Measurements from ENCODE around the gene SERPINA5. TPM values are rescaled to one million over a fixed set of nuclear protein-coding genes. Genes with fewer than 3 reads are reported as not detected.

The SERPINA5 gene
- polyA plus RNA-seq, 3 donors from 2014 or later: not detected

DNA sequence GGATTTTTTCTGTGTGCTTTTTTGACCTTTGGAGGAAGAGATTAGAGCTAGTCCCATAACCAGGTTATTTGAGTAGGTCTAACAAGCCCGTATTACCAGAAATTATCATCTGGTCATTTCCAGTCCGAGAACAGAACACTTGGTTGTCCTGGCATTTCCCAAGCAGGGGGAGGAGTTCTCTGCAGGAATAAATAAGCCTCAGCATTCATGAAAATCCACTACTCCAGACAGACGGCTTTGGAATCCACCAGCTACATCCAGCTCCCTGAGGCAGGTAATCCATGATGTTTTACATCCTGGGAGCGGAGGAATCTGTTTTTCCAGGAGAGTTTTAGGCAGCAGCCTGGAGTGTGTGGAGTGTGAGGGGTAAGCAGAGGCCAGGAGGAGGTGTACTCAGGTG, 30.9 kb downstream of the SERPINA5 start, which contains the start of gene SERPINA3:
Gene SERPINA3 (plus strand): TSS at position 218 of the 400 bp plus-strand sequence. CDS start 2,051 bp downstream, outside the sequence.
- H3K27ac Mint-ChIP-seq: no peak within 1 kb of the TSS
- H3K4me1 Mint-ChIP-seq: no peaks in the 10 kb centered on the region
- H3K27me3 Mint-ChIP-seq (ENCODE audit: low read depth in 3 of 3): peaks cover 0 to 3% (median 2%) of the 10 kb centered on the region in 3 donors
- H3K36me3 Mint-ChIP-seq: no peaks in the 10 kb centered on the region
- DNase-seq: no peak
- no peak within 1 kb of the TSS for H3K4me3 Mint-ChIP-seq
- H3K9me3 Mint-ChIP-seq: peaks cover 0 to 8% (median under 1%) of the 10 kb centered on the region in 6 donors

DNA sequence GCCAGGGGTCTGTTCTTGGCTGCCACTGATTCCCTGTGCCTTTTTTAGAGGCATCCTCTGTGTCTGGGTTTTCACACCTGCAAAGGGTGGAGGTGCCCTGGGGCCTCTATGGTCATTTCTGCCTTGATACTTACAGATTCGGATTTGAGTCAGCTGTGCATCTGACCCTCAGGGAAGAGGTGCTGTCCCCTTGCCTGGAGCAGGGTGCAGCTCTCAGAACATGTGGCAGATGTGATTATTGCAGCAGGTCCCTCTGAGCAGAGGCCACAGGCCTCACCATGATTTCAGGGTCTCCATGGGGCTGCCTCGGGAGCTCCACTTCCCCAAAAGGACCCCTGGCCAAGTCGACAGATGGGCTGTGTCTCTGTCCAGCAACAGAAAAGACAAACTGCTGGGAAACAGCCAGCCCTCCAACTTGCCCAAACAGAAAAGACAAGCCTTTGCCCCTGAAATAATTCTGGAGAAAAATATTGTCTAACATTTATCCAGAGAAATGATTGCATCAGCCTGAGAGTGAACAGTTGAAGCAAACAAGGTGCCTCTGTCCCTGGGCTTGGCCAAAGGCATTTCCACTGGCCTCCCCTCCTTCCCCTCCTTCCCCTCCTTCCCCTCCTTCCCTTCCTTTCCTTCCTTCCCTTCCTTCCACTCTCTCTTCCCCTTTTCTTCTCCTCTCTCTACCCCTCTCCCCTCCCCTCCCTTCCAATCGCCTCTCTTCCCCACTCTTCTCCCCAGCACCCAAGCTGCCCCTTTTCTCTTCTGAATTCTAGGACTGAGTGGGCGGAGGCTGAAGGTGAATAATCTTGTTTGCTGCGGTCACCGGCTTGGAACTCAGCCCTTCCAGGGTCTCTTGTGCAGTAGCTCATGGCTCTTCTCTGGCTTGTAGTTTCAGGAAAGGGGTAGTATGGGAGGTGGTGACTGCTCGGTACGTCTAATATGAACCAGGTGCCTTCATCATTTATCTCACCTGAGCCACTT, 31.6 kb downstream of the SERPINA5 start:
- DNase-seq: no peak
- Mint-ChIP-seq H3K27me3 (ENCODE audit: low read depth in 3 of 3) (peaks cover 0 to 3% (median 2%) of the 10 kb centered on the region in 3 donors), H3K4me3 (no peak overlapping the region), H3K4me1 (no peaks in the 10 kb centered on the region), H3K36me3 (no peaks in the 10 kb centered on the region), H3K9me3 (peaks cover 0 to 11% (median 3%) of the 10 kb centered on the region in 6 donors), H3K27ac (no peak overlapping the region)

DNA sequence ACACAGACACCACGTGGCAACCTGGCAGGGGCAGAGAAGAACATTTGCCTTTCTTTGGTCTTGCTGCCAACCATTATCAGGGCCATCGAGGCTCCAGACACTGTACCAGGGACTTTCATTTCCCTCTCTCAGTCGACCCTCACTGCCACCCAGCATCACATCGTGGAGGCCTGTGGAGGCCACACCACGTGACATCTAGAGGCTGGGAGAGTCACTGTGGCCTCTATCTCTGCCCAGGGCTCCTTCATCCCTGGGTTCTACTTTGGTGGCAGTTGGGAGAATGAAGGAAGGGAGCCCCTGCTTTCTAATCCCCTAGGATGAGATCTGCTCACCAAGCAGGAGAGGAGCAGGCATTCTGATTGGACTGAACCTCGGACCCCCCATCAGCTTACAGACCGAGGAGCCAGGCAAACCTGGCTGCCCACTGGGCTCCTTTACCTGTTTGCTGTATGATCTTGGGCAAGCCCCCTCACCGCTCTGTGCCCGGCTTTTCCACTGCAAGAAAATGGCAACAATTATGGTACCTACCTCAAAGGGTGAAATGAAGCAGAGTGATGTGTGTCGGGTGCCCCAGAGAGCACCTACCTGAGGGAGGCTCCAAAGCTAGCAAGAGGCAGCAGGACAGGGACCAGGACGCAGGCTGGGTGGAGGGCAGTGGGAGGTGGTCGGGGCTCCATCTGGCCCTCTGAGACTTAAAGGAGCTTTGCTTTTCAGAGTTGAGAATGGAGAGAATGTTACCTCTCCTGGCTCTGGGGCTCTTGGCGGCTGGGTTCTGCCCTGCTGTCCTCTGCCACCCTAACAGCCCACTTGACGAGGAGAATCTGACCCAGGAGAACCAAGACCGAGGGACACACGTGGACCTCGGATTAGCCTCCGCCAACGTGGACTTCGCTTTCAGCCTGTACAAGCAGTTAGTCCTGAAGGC, 32.8 kb downstream of the SERPINA5 start:
- DNase-seq: no peak
- H3K4me3 Mint-ChIP-seq: no peak overlapping the region
- no peaks in the 10 kb centered on the region for H3K4me1 Mint-ChIP-seq

DNA sequence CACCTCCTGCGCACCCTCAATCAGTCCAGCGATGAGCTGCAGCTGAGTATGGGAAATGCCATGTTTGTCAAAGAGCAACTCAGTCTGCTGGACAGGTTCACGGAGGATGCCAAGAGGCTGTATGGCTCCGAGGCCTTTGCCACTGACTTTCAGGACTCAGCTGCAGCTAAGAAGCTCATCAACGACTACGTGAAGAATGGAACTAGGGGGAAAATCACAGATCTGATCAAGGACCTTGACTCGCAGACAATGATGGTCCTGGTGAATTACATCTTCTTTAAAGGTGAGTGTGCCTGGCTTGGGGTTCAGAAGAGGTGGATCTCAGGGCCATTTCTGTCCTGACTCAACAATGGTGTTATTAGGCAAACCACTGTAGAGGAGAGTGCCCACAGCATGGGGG, 33.6 kb downstream of the SERPINA5 start:
- no peak overlapping the region for H3K4me3 Mint-ChIP-seq
- DNase-seq: no peak
- peaks cover 0 to 3% (median 2%) of the 10 kb centered on the region in 3 donors for H3K27me3 Mint-ChIP-seq (ENCODE audit: low read depth in 3 of 3)
- peaks cover 0 to 4% (median 0%) of the 10 kb centered on the region in 3 donors for H3K36me3 Mint-ChIP-seq
- H3K9me3 Mint-ChIP-seq: peaks cover 0 to 23% (median 6%) of the 10 kb centered on the region in 6 donors
- no peak overlapping the region for H3K27ac Mint-ChIP-seq
- no peaks in the 10 kb centered on the region for H3K4me1 Mint-ChIP-seq

More for the DNA sequence above, 32.8 kb downstream of the SERPINA5 start:
- Mint-ChIP-seq H3K27me3 (ENCODE audit: low read depth in 3 of 3) (peaks cover 0 to 3% (median 2%) of the 10 kb centered on the region in 3 donors), H3K27ac (no peak overlapping the region), H3K9me3 (peaks cover 0 to 22% (median 6%) of the 10 kb centered on the region in 6 donors), H3K36me3 (peaks cover 0 to 4% (median 0%) of the 10 kb centered on the region in 3 donors)

DNA sequence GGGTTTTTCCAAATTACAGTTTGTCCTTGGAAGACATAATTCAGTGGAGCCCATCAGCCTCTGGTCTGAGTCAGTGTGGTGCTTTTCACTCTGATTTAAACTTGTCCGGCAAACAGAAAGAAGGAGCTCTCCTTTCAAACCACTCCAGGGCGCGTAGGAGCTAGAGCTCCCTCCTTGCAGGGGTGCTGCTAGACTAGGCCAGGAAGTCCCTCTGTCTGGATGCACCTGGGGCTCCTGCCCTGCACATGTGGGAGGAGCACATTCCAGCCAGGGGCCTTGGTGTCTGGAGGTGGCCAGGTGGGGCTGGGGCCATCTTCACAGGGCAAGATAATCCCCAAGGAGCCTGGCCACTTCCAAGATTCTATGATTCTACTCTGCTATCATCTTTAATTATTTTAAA, 34.0 kb downstream of the SERPINA5 start:
- Mint-ChIP-seq H3K9me3 (peaks cover 0 to 23% (median 8%) of the 10 kb centered on the region in 6 donors), H3K27ac (no peak overlapping the region), H3K4me3 (no peak overlapping the region), H3K27me3 (ENCODE audit: low read depth in 3 of 3) (peaks cover 0 to 3% (median 2%) of the 10 kb centered on the region in 3 donors), H3K4me1 (no peaks in the 10 kb centered on the region), H3K36me3 (peaks cover 0 to 4% (median 0%) of the 10 kb centered on the region in 3 donors)
- no peak for DNase-seq

DNA sequence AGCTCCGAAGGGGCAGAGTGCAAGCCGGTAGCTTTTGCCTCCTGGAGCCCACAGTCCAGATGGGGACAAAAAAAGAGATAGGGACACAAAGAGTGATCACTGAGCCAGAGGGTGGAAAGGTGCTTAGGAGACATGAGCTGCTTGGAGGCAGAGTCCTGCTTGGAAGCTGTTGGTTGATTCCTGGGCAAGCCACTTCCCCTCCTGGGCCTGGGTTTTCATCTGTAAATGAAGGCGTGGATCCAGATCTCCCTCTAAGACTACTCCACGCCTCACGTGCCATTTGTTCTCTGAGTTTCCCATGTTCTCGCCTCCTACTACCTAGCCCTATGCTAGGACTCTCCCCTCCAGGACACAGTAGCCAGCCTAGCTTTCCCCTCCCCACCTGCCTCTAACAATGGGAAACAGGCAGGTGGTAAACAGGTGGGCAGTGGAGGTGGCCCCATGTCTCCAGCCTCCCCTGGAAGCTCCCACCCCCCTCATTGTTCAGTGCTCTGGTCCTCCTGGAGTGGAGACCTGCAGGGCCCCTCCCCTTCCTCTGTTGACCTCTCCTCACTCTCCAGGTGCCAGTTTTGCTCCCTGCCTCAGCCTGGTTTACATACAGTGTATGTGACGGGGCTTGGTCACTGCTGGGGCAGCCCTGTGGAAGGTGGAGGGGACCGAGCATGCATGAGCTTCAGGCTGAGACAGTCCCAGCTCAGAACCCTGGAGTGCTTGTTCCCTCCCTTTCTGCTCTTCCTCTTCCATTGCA, 34.8 kb downstream of the SERPINA5 start:
- Mint-ChIP-seq H3K9me3 (peaks cover 0 to 23% (median 8%) of the 10 kb centered on the region in 6 donors), H3K27ac (no peak overlapping the region), H3K27me3 (ENCODE audit: low read depth in 3 of 3) (peaks cover 3 to 4% (median 3%) of the 10 kb centered on the region in 3 donors), H3K36me3 (peaks cover 0 to 4% (median 0%) of the 10 kb centered on the region in 3 donors), H3K4me3 (no peak overlapping the region), H3K4me1 (no peaks in the 10 kb centered on the region)
- no peak for DNase-seq

DNA sequence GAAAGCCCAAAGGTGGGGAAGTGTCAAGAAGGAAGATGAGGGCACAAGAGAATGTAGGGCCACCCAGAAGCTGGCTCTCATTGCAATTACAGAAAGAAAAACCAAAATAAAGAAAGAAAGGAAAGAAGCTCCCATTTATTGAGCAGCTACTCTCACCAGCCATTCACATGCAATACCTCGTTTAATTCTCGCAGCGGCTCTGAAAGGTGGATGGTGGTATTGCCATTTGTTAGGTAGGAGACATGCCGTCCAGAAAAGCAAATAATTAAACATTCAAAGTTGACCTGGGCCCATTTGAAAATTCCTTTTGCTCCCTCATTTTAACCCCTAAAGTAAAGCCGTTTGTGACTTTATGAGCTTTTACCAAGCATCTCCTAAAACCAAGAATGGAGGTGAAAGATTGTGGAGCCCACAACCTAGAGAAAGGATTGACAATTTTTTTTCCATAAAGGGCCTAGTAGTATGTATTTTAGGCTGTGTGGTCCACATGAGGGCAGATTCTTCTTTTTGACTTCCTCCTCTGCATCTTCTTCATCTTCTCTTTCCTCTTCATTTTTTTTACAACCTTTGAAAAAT, 36.2 kb downstream of the SERPINA5 start:
- no peak overlapping the region for H3K4me3 Mint-ChIP-seq

DNA sequence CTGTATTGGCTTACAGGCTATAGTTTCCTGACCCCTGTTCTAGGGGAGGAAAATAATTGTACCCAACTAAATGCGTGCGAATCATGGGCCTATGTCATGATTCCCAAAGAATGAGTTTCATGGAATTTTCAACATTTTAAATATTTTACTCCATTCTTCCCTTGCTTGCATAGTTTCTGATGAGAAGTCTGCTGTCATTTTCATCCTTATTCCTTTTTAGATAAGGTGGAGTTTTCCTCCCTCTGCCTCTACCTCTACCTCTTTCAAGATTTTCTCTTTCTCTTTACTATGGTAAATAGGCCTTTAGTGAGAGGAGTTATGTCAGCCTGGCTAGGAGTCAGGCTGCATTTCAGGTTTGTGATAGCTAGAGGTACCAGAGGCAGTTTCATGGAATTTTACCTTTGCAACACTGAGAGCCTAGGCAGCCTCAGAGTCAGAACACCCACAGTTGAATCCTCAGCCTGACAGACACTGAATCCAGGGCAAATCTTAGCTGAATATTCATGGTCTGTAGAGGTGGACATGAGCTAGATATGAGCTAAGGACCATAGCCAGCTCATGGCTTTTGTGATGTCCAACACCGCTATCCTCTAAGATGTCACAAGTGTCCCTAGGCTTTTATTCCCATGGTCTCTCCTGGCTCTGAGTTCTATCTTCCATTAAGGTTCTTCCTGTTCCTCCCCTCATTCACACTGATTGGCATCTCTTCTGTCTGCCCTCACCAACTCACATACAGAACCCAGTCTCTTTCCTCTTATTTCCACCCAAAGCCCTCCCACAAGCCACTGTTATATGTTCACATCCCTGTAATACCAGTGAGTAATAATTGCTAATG, 37.0 kb downstream of the SERPINA5 start:
- DNase-seq: no peak
- Mint-ChIP-seq H3K27ac (no peak overlapping the region), H3K27me3 (ENCODE audit: low read depth in 3 of 3) (peaks cover 2 to 8% (median 4%) of the 10 kb centered on the region in 3 donors), H3K36me3 (peaks cover 0 to 4% (median 0%) of the 10 kb centered on the region in 3 donors), H3K9me3 (peaks cover 0 to 23% (median 8%) of the 10 kb centered on the region in 6 donors), H3K4me1 (no peaks in the 10 kb centered on the region), H3K4me3 (no peak overlapping the region)

More for the DNA sequence above, 36.2 kb downstream of the SERPINA5 start:
- H3K27ac Mint-ChIP-seq: no peak overlapping the region
- peaks cover 2 to 8% (median 2%) of the 10 kb centered on the region in 3 donors for H3K27me3 Mint-ChIP-seq (ENCODE audit: low read depth in 3 of 3)
- H3K9me3 Mint-ChIP-seq: peaks cover 0 to 23% (median 8%) of the 10 kb centered on the region in 6 donors
- no peaks in the 10 kb centered on the region for H3K4me1 Mint-ChIP-seq
- DNase-seq: no peak
- peaks cover 0 to 4% (median 0%) of the 10 kb centered on the region in 3 donors for H3K36me3 Mint-ChIP-seq

DNA sequence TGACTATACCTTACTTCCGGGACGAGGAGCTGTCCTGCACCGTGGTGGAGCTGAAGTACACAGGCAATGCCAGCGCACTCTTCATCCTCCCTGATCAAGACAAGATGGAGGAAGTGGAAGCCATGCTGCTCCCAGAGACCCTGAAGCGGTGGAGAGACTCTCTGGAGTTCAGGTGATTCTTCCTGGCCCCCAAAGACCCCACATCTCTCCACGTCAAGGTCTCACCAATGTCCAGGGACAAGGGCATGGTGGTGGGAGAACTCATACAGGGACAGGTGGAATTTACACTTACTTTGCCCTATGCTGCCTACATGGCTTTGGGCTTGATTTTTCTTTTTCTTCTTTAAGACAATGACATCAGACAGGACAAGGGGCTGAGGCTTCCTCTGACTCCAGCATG, 38.1 kb downstream of the SERPINA5 start:
- Mint-ChIP-seq H3K4me1 (no peaks in the 10 kb centered on the region), H3K27ac (no peak overlapping the region), H3K36me3 (peaks cover 0 to 4% (median 0%) of the 10 kb centered on the region in 3 donors), H3K4me3 (no peak overlapping the region), H3K9me3 (peaks cover 0 to 23% (median 8%) of the 10 kb centered on the region in 6 donors), H3K27me3 (ENCODE audit: low read depth in 3 of 3) (peaks cover 2 to 8% (median 4%) of the 10 kb centered on the region in 3 donors)
- no peak for DNase-seq

DNA sequence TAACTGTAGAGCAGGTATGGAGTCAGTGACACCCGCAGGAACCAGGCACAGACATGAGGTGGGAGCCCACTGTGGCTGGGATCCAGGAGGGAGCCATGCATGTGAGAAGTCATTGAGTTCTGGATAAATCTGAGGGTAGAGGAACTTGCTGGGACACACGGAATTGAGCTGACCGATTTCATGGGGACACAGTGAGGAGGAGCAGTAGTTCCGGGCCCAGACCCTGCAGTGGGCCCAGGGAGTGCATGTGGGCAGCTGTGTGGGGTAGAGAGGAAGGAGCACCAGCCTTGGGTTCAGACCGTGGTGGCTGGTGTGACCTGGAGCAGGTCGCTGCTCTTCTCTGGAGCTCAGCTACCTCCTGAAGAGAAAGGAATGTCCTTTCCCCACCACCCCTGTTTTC, 39.4 kb downstream of the SERPINA5 start:
- Mint-ChIP-seq H3K27ac (no peak overlapping the region), H3K36me3 (peaks cover 0 to 4% (median 0%) of the 10 kb centered on the region in 3 donors), H3K4me1 (no peaks in the 10 kb centered on the region), H3K4me3 (no peak overlapping the region), H3K27me3 (ENCODE audit: low read depth in 3 of 3) (peaks cover 2 to 8% (median 4%) of the 10 kb centered on the region in 3 donors), H3K9me3 (peaks cover 0 to 23% (median 8%) of the 10 kb centered on the region in 6 donors)
- no peak for DNase-seq

DNA sequence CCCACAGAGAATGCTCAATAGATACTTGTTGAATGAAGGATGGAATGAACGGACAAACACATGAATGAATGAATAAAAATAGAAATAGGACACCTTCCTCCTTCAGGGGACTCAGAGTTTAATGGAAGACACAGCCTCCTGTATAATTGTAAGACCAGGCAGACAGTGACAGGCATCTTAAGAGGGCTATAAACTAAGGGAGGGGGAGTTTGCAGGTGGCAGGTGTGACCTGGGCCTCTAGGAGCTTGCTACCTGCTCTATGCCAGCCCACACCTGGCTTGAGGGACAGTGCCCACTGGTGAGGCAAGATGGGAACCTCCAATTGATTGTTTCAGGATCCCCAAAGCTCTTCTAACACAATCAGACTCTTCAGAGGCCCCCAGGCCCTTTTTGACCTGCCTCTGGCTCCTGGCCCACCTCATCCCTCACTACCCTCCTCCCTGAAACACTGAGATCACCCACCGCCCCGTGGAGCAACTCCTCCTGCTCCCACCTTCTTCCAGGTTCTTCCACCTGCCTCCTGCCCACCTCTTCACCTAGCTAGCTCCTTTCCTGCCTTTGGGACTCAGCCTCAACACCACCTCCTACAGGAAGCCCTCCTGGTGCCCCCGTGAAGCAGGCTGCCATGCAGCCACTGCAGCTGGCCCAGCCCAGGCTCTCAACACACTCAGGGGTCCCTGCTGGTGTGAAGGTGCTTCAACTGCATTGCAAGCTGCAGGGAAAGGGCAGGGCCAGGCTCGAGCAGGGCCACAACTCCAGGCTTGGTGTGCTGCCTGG, 40.3 kb downstream of the SERPINA5 start:
- Mint-ChIP-seq H3K27me3 (ENCODE audit: low read depth in 3 of 3) (peaks cover 2 to 8% (median 4%) of the 10 kb centered on the region in 3 donors), H3K4me1 (no peaks in the 10 kb centered on the region), H3K36me3 (peaks cover 0 to 4% (median 0%) of the 10 kb centered on the region in 3 donors), H3K9me3 (peaks cover 0 to 21% (median 8%) of the 10 kb centered on the region in 6 donors), H3K4me3 (no peak overlapping the region), H3K27ac (no peak overlapping the region)
- DNase-seq: no peak

Measured in immature natural killer cell (primary cell).